Mesenchymal stem cell (in vitro differentiated cells and primary cell): ENCODE results near the gene REV3L.
"Not testable (repeated sequence)": the region's sequence is repeated elsewhere in the genome, so short reads cannot be mapped to it uniquely, and the experiment has no call there.

Experiments
- DNase-seq: peaks from one replicate; pipeline ENCODE4 v3.0.0-alpha.2; 2013
- H2AFZ ChIP-seq: one replicate; pipeline ENCODE4 v1.6.1; 2013; ENCODE audit warnings: low read depth, mild to moderate bottlenecking, control low read depth, inconsistent platforms, low read length, moderate library complexity
- H2AK5ac ChIP-seq: 2 replicates; pipeline ENCODE4 v1.6.1; 2013; ENCODE audit warnings: low read length, moderate library complexity, mild to moderate bottlenecking, inconsistent platforms; ENCODE audit not compliant: severe bottlenecking
- H2BK120ac ChIP-seq: one replicate; pipeline ENCODE4 v1.6.1; 2013; ENCODE audit warnings: low read depth, mild to moderate bottlenecking, inconsistent platforms, low read length, moderate library complexity
- H2BK12ac ChIP-seq, 2 experiments: one replicate each; pipeline ENCODE4 v1.6.1; 2013; ENCODE audit warnings: inconsistent platforms in 2 of 2, low read length in 2 of 2, mild to moderate bottlenecking in 2 of 2, moderate library complexity in 2 of 2, control low read depth in 1 of 2
- H2BK15ac ChIP-seq: one replicate; pipeline ENCODE4 v1.6.1; 2013; ENCODE audit warnings: mild to moderate bottlenecking, low read depth, inconsistent platforms; ENCODE audit not compliant: poor library complexity, severe bottlenecking
- H2BK5ac ChIP-seq: 2 replicates; pipeline ENCODE4 v1.6.1; 2013; ENCODE audit warnings: low read depth, mild to moderate bottlenecking, low read length, control low read depth, inconsistent platforms; ENCODE audit not compliant: poor library complexity, severe bottlenecking
- H3K14ac ChIP-seq, 2 experiments: one replicate each; pipeline ENCODE4 v1.6.1; 2013; ENCODE audit warnings: inconsistent platforms in 2 of 2, low read length in 2 of 2, control low read depth in 1 of 2, mild to moderate bottlenecking in 1 of 2, moderate library complexity in 1 of 2
- H3K18ac ChIP-seq, 2 experiments: one replicate each; pipeline ENCODE4 v1.6.1; 2013; ENCODE audit warnings: inconsistent platforms in 2 of 2, low read length in 2 of 2, control low read depth in 1 of 2, low read depth in 1 of 2, mild to moderate bottlenecking in 1 of 2
- H3K23ac ChIP-seq, 2 experiments: one replicate each; pipeline ENCODE4 v1.6.1; 2013; ENCODE audit warnings: inconsistent platforms in 2 of 2, low read length in 2 of 2, mild to moderate bottlenecking in 2 of 2, moderate library complexity in 2 of 2, control low read depth in 1 of 2
- H3K27ac ChIP-seq: 2 replicates; pipeline ENCODE4 v1.5.1; 2013; ENCODE audit warnings: mild to moderate bottlenecking, moderate library complexity, low read length, control low read depth, inconsistent platforms; ENCODE audit not compliant: poor library complexity, severe bottlenecking
- H3K27me3 ChIP-seq, 2 experiments: 2 replicates each; pipeline versions ENCODE4 v1.6.1 to v1.7.0; 2013; ENCODE audit warnings: low read length in 2 of 2, mild to moderate bottlenecking in 2 of 2, moderate library complexity in 2 of 2, control low read depth in 1 of 2, inconsistent platforms in 1 of 2; ENCODE audit not compliant: control insufficient read depth in 1 of 2, insufficient read depth in 1 of 2
- H3K36me3 ChIP-seq, 2 experiments: 2 replicates each; pipeline versions ENCODE4 v1.6.1 to v1.7.0; 2013; ENCODE audit warnings: low read length in 2 of 2, control low read depth in 1 of 2, inconsistent platforms in 1 of 2, low read depth in 1 of 2, mild to moderate bottlenecking in 1 of 2; ENCODE audit not compliant: insufficient read depth in 2 of 2, control insufficient read depth in 1 of 2
- H3K4ac ChIP-seq, 2 experiments: one replicate each; pipeline ENCODE4 v1.6.1; 2013; ENCODE audit warnings: inconsistent platforms in 2 of 2, low read length in 2 of 2, mild to moderate bottlenecking in 2 of 2, moderate library complexity in 2 of 2, control low read depth in 1 of 2, low read depth in 1 of 2
- H3K4me1 ChIP-seq: 2 replicates; pipeline ENCODE4 v1.6.1; 2013; ENCODE audit warnings: low read depth, low read length, control low read depth; ENCODE audit not compliant: control insufficient read depth, insufficient read depth
- H3K4me2 ChIP-seq: 2 replicates; pipeline ENCODE4 v1.6.1; 2013; ENCODE audit warnings: low read length, mild to moderate bottlenecking, inconsistent platforms; ENCODE audit not compliant: poor library complexity, severe bottlenecking
- H3K4me3 ChIP-seq, 2 experiments: 2 replicates each; pipeline versions ENCODE4 v1.5.1 to v1.7.0; 2013; ENCODE audit warnings: low read length in 2 of 2, mild to moderate bottlenecking in 2 of 2, control low read depth in 1 of 2, low read depth in 1 of 2; ENCODE audit not compliant: insufficient read depth in 1 of 2
- H3K79me1 ChIP-seq: replicated peaks from 2 replicates; pipeline ENCODE4 v1.6.1; 2013; ENCODE audit warnings: mild to moderate bottlenecking, control low read depth, low read length, inconsistent platforms; ENCODE audit not compliant: poor library complexity, severe bottlenecking
- H3K9ac ChIP-seq: 2 replicates; pipeline ENCODE4 v1.7.0; 2013; ENCODE audit warnings: mild to moderate bottlenecking, low read length, moderate library complexity
- H3K9me3 ChIP-seq: 2 replicates; pipeline ENCODE4 v1.7.0; 2013; ENCODE audit warnings: mild to moderate bottlenecking, low read length; ENCODE audit not compliant: control insufficient read depth
- H4K8ac ChIP-seq: one replicate; pipeline ENCODE4 v1.6.1; 2013; ENCODE audit warnings: inconsistent platforms, mild to moderate bottlenecking, low read length, moderate library complexity
- H4K91ac ChIP-seq: one replicate; pipeline ENCODE4 v1.6.1; 2013; ENCODE audit warnings: mild to moderate bottlenecking, low read length, inconsistent platforms
- WGBS: methylation state at CpG from one replicate; pipeline ENCODE4 v1.1.7; 2013; ENCODE audit warnings: mixed read lengths; 5-methylcytosine and 5-hydroxymethylcytosine counted together

The REV3L gene

GRCh38 chr6:111322145-111322544 is 160.9 kb downstream of the REV3L start:
- H2BK15ac ChIP-seq, result no peak overlapping the region
- H3K4me1 ChIP-seq, result no peaks in the 10 kb centered on the region
- H4K8ac ChIP-seq, result no peak overlapping the region
- H3K4me2 ChIP-seq, result no peak overlapping the region
- H3K4me3 ChIP-seq, result no peak overlapping the region
- 95% methylated on average over 2 of the region's 2 CpGs for WGBS
- no peak for DNase-seq
- H3K4ac ChIP-seq, result no peak overlapping the region
- no peak overlapping the region for H2BK120ac ChIP-seq
- H2BK5ac ChIP-seq, result no peak overlapping the region
- H3K18ac ChIP-seq, result no peak overlapping the region
- peaks cover 10 to 96% of the 10 kb centered on the region in 2 experiments for H3K36me3 ChIP-seq
- H3K79me1 ChIP-seq, result peaks cover 4% of the 10 kb centered on the region
- H3K27ac ChIP-seq, result no peak overlapping the region
- no peak overlapping the region for H3K23ac ChIP-seq
- no peak overlapping the region for H4K91ac ChIP-seq
- no peak overlapping the region for H3K14ac ChIP-seq
- H2AK5ac ChIP-seq, result no peak overlapping the region
- H3K9me3 ChIP-seq, result no peaks in the 10 kb centered on the region
- H2AFZ ChIP-seq, result no peak overlapping the region
- H3K9ac ChIP-seq, result no peak overlapping the region
- H3K27me3 ChIP-seq, result no peaks in the 10 kb centered on the region
- no peak overlapping the region for H2BK12ac ChIP-seq

GRCh38 chr6:111307950-111308349 is 175.1 kb downstream of the REV3L start:
- not testable (repeated sequence) for H3K14ac ChIP-seq, H2BK120ac ChIP-seq, H3K4me3 ChIP-seq, H3K4ac ChIP-seq, H2AFZ ChIP-seq, DNase-seq, H3K9ac ChIP-seq, H4K91ac ChIP-seq, H2BK12ac ChIP-seq, H3K27ac ChIP-seq, H3K4me1 ChIP-seq, H3K4me2 ChIP-seq, H2BK15ac ChIP-seq, H3K18ac ChIP-seq, H2BK5ac ChIP-seq, H2AK5ac ChIP-seq, H4K8ac ChIP-seq, H3K9me3 ChIP-seq, H3K27me3 ChIP-seq, H3K23ac ChIP-seq
- WGBS, result 100% methylated on average over 1 of the region's 4 CpGs
- Histone ChIP-seq H3K36me3 (peaks cover 15 to 89% of the 10 kb centered on the region in 2 experiments), H3K79me1 (peaks cover 13% of the 10 kb centered on the region)

DNA sequence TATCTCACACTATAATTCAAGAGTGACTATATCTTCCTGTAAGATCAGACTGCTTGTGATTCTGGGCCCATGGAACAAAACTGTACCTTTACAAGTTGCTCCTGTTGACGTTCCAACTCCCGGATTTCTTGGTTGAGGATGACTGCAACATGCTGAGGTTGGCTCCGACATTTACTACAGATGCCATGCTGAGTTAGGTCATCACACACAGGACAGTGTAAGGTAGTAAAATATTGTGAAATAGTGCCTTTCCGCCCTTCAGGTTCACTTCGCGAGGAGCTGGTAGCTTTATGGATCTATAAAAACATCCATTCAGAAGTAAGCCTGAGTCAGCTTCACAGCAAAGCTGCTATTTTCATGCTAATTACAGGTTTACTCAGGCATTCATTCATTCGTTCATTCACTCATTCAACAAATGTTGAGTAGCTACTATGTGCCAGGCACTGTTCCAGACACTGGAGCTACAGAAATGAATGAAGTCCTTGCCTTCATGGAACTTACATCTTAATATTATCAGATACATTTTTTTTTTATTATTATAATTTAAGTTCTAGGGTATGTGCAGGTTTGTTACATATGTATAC is 175.7 kb downstream of the REV3L start:
- no peak overlapping the region for H2AK5ac ChIP-seq
- H3K14ac ChIP-seq, result no peak overlapping the region
- H3K18ac ChIP-seq, result no peak overlapping the region
- no peak overlapping the region for H2AFZ ChIP-seq
- no peak overlapping the region for H3K4me2 ChIP-seq
- WGBS, result 97% methylated on average over 7 of the region's 7 CpGs
- DNase-seq, result no peak
- H3K36me3 ChIP-seq, result peaks cover 12 to 88% of the 10 kb centered on the region in 2 experiments
- no peak overlapping the region for H4K8ac ChIP-seq
- peaks cover 2% of the 10 kb centered on the region for H3K4me1 ChIP-seq
- no peak overlapping the region for H2BK5ac ChIP-seq
- H3K4me3 ChIP-seq, result no peak overlapping the region
- peaks cover 13% of the 10 kb centered on the region for H3K79me1 ChIP-seq
- H3K9me3 ChIP-seq, result no peaks in the 10 kb centered on the region
- H2BK120ac ChIP-seq, result no peak overlapping the region
- H3K27ac ChIP-seq, result no peak overlapping the region
- no peak overlapping the region for H4K91ac ChIP-seq
- H3K23ac ChIP-seq, result no peak overlapping the region
- no peak overlapping the region for H3K9ac ChIP-seq
- no peak overlapping the region for H2BK15ac ChIP-seq
- no peaks in the 10 kb centered on the region for H3K27me3 ChIP-seq
- no peak overlapping the region for H2BK12ac ChIP-seq
- no peak overlapping the region for H3K4ac ChIP-seq

DNA sequence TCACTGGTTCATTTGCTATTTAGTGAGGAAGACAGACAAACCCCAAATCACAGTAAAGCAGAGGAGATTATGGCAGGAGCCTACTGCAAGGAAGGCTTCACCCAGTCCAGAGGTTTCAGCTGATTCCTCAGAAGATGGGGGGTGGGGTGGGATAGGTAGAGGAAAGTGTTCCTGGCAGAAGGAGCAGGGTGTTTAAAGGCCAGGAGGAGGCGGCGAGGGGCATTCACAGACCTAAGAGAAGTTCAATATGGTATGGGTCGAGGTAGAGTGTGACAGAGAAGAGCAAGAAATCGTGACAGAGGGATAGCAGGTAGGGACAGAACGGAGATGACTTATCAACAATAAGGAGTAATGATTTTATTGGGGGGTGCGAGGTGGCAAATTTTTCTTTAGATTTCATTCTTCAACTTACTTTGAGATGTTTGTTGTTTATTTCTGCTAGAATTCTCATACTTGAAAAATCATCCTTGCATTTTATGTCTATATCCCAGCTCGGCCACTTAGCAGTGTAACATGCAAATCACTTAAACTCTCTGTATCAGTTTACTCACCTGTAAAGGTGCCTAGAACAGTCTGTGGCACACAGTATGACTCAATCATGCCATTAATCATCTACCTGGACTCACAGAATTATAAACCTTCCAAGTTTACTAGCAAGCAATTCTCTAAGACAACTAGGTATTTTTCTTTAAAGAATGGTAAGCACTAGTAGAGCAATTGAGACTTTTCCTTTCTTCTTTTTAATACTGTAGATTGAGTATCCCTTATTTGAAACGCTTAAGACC is 176.7 kb downstream of the REV3L start:
- Histone ChIP-seq H2AK5ac (no peak overlapping the region), H2BK12ac (no peak overlapping the region), H3K4ac (no peak overlapping the region), H3K4me2 (no peak overlapping the region), H3K79me1 (peaks cover 13% of the 10 kb centered on the region), H3K27ac (no peak overlapping the region), H3K9me3 (no peaks in the 10 kb centered on the region), H2BK120ac (no peak overlapping the region), H2BK5ac (no peak overlapping the region), H3K14ac (no peak overlapping the region), H3K4me3 (no peak overlapping the region), H4K8ac (no peak overlapping the region), H3K27me3 (no peaks in the 10 kb centered on the region), H4K91ac (no peak overlapping the region), H3K18ac (no peak overlapping the region), H2BK15ac (no peak overlapping the region), H3K9ac (no peak overlapping the region), H2AFZ (no peak overlapping the region), H3K23ac (no peak overlapping the region), H3K4me1 (peaks cover 2% of the 10 kb centered on the region), H3K36me3 (peaks cover 12 to 90% of the 10 kb centered on the region in 2 experiments)
- 99% methylated on average over 6 of the region's 8 CpGs for WGBS
- no peak for DNase-seq
